Measurements from ENCODE around the gene SFSWAP.
"Not testable (repeated sequence)": the region's sequence is repeated elsewhere in the genome, so short reads cannot be mapped to it uniquely, and the experiment has no call there.

SFSWAP gene

GRCh38 chr12:131680392-131681256 lies 30.3 kb upstream of the SFSWAP start:
- not testable (repeated sequence) for H3K27me3 ChIP-seq (ENCODE audit: insufficient read depth, low read length); H3K4me3 ChIP-seq (ENCODE audit: low read length); H3K9ac ChIP-seq (ENCODE audit: low read depth, low read length); H3K9me3 ChIP-seq (ENCODE audit: insufficient read depth, low read depth, low read length); H3K27ac ChIP-seq (ENCODE audit: low read length); H3K4me1 ChIP-seq (ENCODE audit: insufficient read depth, low read length); H3K36me3 ChIP-seq (ENCODE audit: insufficient read depth, low read depth, low read length)

DNA sequence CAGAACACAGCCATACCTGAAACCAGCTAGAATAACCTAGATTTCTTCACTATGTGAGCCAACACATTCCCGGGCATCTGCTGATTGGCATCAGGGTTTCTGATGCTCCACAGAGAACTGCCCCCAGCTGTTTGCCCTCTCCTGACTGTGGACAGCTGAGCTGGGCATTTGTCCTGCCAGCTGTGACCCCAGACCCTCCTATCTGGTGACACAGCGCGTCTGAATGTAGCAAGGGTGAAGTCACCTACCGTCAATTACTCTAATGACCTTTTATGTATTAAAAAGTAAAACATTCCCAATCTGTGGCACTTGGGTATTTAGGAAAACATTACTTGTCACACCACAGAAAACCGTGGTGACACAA lies 29.7 kb upstream of the SFSWAP start:
- Histone ChIP-seq H3K27ac (ENCODE audit: low read length) (no peak overlapping the region), H3K4me1 (ENCODE audit: insufficient read depth, low read length) (no peaks in the 10 kb centered on the region; the same call in 1 of the 2 replicates), H3K9me3 (ENCODE audit: insufficient read depth, low read depth, low read length) (no peaks in the 10 kb centered on the region), H3K27me3 (ENCODE audit: insufficient read depth, low read length) (peaks cover 8% of the 10 kb centered on the region), H3K4me3 (ENCODE audit: low read length) (no peak overlapping the region), H3K36me3 (ENCODE audit: insufficient read depth, low read depth, low read length) (no peaks in the 10 kb centered on the region), H3K9ac (ENCODE audit: low read depth, low read length) (no peak overlapping the region)

DNA sequence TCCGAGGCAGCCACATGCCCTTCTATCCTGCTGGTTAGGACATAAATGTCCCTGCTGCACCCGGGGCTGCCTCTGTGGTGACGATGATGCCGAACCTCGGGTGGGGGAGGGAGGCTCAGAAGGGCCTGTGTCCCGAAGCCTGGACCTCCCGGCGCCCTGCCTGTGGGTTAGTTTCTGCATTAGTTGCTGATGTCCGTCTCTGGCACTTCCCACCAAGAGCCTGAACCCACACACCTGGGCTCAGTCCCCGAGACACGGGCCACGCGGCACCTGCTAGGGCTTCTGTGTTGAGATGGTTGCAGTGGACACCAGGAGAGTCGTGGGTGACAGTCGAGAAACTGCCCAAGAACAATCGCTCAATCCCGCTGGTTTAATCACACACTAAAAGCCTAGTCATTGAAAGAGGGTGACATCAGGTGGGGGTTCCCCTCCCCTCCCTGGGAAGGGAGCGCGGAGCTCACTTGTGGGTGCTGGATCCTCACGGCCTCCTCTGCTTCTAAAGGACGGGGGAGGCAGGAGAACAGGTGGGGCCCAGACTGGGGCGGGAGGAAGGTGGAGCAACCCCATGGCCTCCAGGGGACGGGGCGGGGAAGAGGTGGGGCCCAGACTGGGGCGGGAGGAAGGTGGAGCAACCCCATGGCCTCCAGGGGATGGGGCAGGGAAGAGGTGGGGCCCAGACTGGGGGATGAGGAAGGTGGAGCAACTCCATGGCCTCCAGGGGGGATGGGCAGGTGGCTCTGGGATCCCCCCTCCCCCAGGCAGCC lies 29.0 kb upstream of the SFSWAP start:
- peak overlapping the region; percentile 42; the same call in 1 of the 2 replicates for H3K4me3 ChIP-seq (ENCODE audit: low read length)
- H3K9me3 ChIP-seq (ENCODE audit: insufficient read depth, low read depth, low read length); H3K36me3 ChIP-seq (ENCODE audit: insufficient read depth, low read depth, low read length); H3K4me1 ChIP-seq (ENCODE audit: insufficient read depth, low read length); H3K9ac ChIP-seq (ENCODE audit: low read depth, low read length); H3K27me3 ChIP-seq (ENCODE audit: insufficient read depth, low read length); H3K27ac ChIP-seq (ENCODE audit: low read length): not testable (repeated sequence)

GRCh38 chr12:131682510-131682895 lies 28.4 kb upstream of the SFSWAP start:
- Histone ChIP-seq H3K9ac (ENCODE audit: low read depth, low read length) (no peak overlapping the region), H3K9me3 (ENCODE audit: insufficient read depth, low read depth, low read length) (no peaks in the 10 kb centered on the region), H3K36me3 (ENCODE audit: insufficient read depth, low read depth, low read length) (no peaks in the 10 kb centered on the region), H3K27me3 (ENCODE audit: insufficient read depth, low read length) (peaks cover 8% of the 10 kb centered on the region), H3K4me1 (ENCODE audit: insufficient read depth, low read length) (no peaks in the 10 kb centered on the region; the same call in 1 of the 2 replicates), H3K4me3 (ENCODE audit: low read length) (peak overlapping the region; percentile 7; the same call in 1 of the 2 replicates), H3K27ac (ENCODE audit: low read length) (no peak overlapping the region)

DNA sequence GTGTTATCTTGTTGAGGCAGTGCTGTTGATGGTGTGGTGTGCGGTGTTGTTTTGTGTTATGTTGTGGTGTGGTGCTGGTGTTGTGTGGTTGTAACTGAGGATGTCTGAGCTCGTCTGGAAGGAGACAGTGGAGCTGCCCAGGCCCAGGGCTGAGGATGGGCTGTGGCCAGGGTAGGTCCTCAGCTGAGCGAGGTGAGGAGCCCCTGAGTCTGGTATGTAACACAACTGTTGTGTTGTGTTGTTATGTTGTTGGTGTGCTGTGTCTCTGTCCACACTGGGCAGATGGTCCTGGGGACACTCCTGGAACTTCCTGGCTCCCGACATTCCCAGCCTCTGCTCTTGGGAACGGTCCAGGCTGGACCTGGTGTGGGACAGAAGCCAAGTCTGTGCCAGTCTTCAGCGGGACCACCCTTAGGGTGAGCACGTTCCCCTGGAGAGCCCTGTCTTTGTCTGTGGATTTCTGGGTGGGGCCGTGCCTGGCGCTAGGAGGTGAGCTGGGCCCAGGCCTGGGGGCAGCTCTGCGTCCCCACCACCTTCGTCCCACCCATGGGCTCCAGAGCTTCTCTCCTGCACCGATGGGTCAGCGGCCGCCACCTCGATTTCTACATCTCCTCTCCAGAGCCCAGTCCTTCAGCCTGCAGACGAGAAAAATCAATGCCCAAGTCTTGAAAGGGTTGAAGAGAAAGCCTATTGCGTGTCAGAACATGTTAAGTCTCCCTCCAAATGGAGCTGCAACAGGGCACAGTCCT lies 27.4 kb upstream of the SFSWAP start:
- peaks cover 8% of the 10 kb centered on the region for H3K27me3 ChIP-seq (ENCODE audit: insufficient read depth, low read length)

GRCh38 chr12:131684015-131684725 lies 26.7 kb upstream of the SFSWAP start:
- H3K9ac ChIP-seq (ENCODE audit: low read depth, low read length), result no peak overlapping the region
- no peaks in the 10 kb centered on the region for H3K36me3 ChIP-seq (ENCODE audit: insufficient read depth, low read depth, low read length)
- H3K27ac ChIP-seq (ENCODE audit: low read length), result no peak overlapping the region
- no peaks in the 10 kb centered on the region for H3K9me3 ChIP-seq (ENCODE audit: insufficient read depth, low read depth, low read length)
- no peak overlapping the region for H3K4me3 ChIP-seq (ENCODE audit: low read length)
- H3K27me3 ChIP-seq (ENCODE audit: insufficient read depth, low read length), result peaks cover 8% of the 10 kb centered on the region
- no peaks in the 10 kb centered on the region; the same call in 1 of the 2 replicates for H3K4me1 ChIP-seq (ENCODE audit: insufficient read depth, low read length)

More for the DNA sequence above, 27.4 kb upstream of the SFSWAP start:
- no peaks in the 10 kb centered on the region for H3K36me3 ChIP-seq (ENCODE audit: insufficient read depth, low read depth, low read length)
- no peak overlapping the region for H3K27ac ChIP-seq (ENCODE audit: low read length)
- no peak overlapping the region for H3K4me3 ChIP-seq (ENCODE audit: low read length)
- no peaks in the 10 kb centered on the region for H3K9me3 ChIP-seq (ENCODE audit: insufficient read depth, low read depth, low read length)
- H3K4me1 ChIP-seq (ENCODE audit: insufficient read depth, low read length), result no peaks in the 10 kb centered on the region; the same call in 1 of the 2 replicates
- H3K9ac ChIP-seq (ENCODE audit: low read depth, low read length), result no peak overlapping the region

- H3K9ac ChIP-seq (ENCODE audit: low read depth, low read length), result no peak overlapping the region
- no peaks in the 10 kb centered on the region for H3K36me3 ChIP-seq (ENCODE audit: insufficient read depth, low read depth, low read length)
- peaks cover 5% of the 10 kb centered on the region; the same call in 1 of the 2 replicates for H3K27me3 ChIP-seq (ENCODE audit: insufficient read depth, low read length)
- H3K4me1 ChIP-seq (ENCODE audit: insufficient read depth, low read length), result no peaks in the 10 kb centered on the region
- H3K27ac ChIP-seq (ENCODE audit: low read length), result no peak overlapping the region
- H3K9me3 ChIP-seq (ENCODE audit: insufficient read depth, low read depth, low read length), result no peaks in the 10 kb centered on the region
- no peak overlapping the region for H3K4me3 ChIP-seq (ENCODE audit: low read length)
Measured at GRCh38 chr12:131687346-131688125, 23.4 kb upstream of the SFSWAP start.

GRCh38 chr12:131688131-131688844 lies 22.6 kb upstream of the SFSWAP start:
- Histone ChIP-seq H3K27me3 (ENCODE audit: insufficient read depth, low read length) (peaks cover 5% of the 10 kb centered on the region; the same call in 1 of the 2 replicates), H3K4me1 (ENCODE audit: insufficient read depth, low read length) (no peaks in the 10 kb centered on the region), H3K27ac (ENCODE audit: low read length) (no peak overlapping the region), H3K9ac (ENCODE audit: low read depth, low read length) (no peak overlapping the region), H3K9me3 (ENCODE audit: insufficient read depth, low read depth, low read length) (no peaks in the 10 kb centered on the region), H3K4me3 (ENCODE audit: low read length) (no peak overlapping the region), H3K36me3 (ENCODE audit: insufficient read depth, low read depth, low read length) (no peaks in the 10 kb centered on the region)

DNA sequence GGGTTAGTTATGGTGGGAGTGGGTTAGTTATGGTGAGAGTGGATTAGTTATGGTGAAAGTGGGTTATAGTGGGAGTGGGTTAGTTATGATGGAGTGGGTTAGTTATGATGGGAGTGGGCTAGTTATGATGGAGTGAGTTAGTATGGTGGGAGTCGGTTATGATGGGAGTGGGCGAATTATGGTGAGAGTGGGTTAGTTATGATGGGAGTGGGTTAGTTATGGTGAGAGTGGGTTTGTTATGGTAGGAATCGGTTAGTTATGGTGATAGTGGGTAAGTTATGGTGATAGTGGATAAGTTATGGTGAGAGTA lies 22.1 kb upstream of the SFSWAP start:
- H3K27me3 ChIP-seq (ENCODE audit: insufficient read depth, low read length), result peaks cover 5% of the 10 kb centered on the region; the same call in 1 of the 2 replicates

GRCh38 chr12:131690320-131690719 lies 20.6 kb upstream of the SFSWAP start:
- Histone ChIP-seq H3K27me3 (ENCODE audit: insufficient read depth, low read length) (peaks cover 5% of the 10 kb centered on the region; the same call in 1 of the 2 replicates), H3K4me3 (ENCODE audit: low read length) (no peak overlapping the region), H3K27ac (ENCODE audit: low read length) (no peak overlapping the region), H3K9ac (ENCODE audit: low read depth, low read length) (no peak overlapping the region), H3K36me3 (ENCODE audit: insufficient read depth, low read depth, low read length) (no peaks in the 10 kb centered on the region), H3K4me1 (ENCODE audit: insufficient read depth, low read length) (no peaks in the 10 kb centered on the region), H3K9me3 (ENCODE audit: insufficient read depth, low read depth, low read length) (no peaks in the 10 kb centered on the region)

More for the DNA sequence above, 22.1 kb upstream of the SFSWAP start:
- no peak overlapping the region for H3K27ac ChIP-seq (ENCODE audit: low read length)
- no peaks in the 10 kb centered on the region for H3K9me3 ChIP-seq (ENCODE audit: insufficient read depth, low read depth, low read length)
- H3K9ac ChIP-seq (ENCODE audit: low read depth, low read length), result no peak overlapping the region
- no peaks in the 10 kb centered on the region for H3K4me1 ChIP-seq (ENCODE audit: insufficient read depth, low read length)
- no peaks in the 10 kb centered on the region for H3K36me3 ChIP-seq (ENCODE audit: insufficient read depth, low read depth, low read length)
- H3K4me3 ChIP-seq (ENCODE audit: low read length), result no peak overlapping the region

All from iPS-20b (cell line).